GM18907 (cell line): ENCODE measurements around the gene NDUFA13.

ENCODE experiments used
- ATAC-seq: cut with Tn5 transposase; IDR thresholded peaks from one replicate; pipeline ENCODE4 v1.9.1; 2021; ENCODE audit warnings: mild to moderate bottlenecking, moderate library complexity; ENCODE audit not compliant: unreplicated experiment

Gene NDUFA13

DNA sequence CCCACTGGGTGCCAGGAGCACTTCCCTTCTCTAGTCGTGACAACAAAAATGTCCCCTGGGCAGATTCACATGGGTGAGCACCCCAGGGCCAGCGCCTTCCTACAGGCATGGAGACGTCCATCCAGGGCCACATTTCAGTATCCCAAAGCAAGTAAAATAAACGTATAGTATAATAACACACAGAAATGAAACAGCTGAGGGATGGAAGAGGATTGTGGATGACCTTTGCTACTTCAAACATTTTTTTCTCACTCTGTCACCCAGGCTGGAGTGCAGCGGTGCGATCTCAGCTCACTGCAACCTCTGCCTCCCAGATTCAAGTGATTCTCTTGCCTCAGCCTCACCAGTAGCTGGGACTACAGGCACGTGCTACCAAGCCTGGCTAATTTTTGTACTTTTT, 50.3 kb downstream of the NDUFA13 start:
- no peak for ATAC-seq

DNA sequence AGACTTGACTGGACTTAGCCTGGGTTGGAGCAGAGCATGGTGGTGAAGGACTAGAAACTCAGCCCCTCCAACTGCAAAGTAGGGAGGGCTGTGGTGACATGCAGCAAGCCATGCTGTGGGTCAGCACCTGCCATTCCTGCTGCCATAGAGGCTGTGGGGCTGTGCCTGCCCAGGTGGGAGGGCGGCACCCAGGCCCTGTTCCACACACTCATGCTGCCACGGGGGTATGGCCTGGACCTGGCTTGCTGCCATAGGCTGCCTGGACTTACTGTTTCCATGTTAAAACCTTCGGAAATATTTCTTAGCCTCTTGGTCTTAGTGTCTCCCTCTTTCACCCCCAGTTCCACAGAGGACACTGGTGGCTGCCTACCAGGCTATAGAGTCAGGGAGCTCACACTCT, 51.4 kb downstream of the NDUFA13 start:
- ATAC-seq = no peak

DNA sequence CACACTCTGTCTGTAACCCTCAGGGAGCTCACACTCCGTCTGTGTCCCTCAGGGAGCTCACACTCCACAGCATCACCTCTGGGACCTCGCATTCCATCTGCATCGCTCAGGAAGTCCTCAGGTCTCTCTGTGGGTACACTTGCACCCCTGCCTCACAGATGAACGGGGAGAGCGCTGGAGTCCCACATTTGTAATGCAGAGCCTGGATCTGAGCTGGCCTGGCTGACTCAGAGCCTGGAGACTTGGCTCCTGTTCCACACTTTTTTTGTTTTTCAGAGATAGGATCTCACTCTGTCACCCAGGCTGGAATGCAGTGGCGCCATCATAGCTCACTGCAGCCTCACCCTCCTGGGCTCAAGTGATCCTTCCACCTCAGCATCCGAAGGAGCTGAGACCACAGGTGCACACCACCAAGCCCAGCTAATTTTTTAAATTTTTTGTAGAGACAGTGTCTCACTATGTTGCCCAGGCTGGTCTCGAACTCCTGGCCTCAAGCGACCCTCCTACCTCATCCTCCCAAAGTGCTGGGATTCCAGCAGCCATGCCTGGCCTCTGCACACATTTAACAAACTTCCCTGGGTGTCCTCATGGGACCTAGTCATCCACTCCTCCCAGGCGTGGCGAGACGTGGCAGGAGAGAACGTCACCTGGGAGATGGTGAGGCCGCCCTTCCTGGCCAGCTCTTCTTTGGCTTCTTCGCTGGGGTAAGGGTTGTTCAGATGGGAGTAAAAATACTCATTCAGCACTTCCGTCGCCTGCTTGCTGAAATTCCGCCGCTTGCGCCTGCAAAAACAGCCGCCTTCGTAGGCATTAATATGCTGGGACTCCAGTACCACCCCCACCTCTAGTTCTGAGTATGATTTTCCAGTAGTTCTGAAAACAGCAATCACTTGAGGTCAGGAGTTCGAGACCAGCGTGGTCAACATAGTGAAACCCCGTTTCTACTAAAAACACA, 53.1 kb downstream of the NDUFA13 start:
- no peak for ATAC-seq

DNA sequence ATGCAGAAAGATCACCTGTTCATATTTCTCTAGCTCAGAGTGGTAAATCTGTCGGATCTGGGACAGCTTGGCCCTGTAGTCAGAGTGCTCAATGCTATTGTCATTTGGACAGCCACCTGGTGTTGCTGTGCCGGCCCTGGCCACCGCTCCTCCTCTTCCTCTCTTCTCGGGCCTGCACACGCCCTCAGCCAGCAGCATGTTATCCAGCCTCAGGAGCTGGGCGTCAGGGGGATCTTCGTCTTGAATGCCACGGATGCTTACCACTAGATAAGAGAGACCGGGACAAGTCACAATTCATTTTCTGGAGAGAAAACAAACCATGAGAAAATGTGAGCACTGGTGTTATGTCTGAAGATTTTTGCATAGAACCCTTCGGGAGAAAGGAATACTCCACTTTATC, 54.5 kb downstream of the NDUFA13 start:
- ATAC-seq = no peak

DNA sequence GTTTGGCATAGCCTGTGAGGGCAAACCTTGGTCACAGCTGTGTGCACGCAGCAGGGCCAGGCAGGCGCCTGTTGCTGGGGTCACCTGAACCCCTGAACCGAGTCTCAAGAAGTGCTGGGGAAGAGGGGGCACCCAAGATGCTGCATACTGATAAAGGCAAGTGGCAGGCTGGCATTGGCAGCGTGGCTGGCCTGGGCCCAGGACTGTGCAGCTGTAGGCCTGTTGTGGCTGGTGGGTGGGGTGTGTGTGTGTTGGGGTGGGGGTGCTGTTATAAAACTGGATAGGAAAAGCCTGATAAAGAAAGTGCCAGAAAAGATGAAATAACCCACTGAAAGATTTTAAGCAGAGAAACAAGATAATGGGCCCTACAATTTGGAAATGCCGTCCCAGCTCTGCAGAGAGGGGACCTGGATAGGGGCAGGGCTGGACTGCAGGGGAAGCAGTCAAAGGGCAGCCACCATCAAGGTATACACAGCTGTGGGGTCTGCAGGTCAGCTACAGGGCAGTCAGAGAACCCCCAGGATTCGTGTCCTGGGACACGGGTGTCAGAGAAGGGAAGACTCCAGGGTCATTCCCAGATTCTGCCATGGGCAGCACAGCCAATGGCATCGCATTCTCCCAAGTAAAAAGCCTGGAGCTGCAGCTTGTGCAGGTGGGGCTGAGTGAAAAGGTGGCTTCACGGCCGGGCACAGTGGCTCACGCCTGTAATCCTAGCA, 55.2 kb downstream of the NDUFA13 start:
- ATAC-seq = no peak

DNA sequence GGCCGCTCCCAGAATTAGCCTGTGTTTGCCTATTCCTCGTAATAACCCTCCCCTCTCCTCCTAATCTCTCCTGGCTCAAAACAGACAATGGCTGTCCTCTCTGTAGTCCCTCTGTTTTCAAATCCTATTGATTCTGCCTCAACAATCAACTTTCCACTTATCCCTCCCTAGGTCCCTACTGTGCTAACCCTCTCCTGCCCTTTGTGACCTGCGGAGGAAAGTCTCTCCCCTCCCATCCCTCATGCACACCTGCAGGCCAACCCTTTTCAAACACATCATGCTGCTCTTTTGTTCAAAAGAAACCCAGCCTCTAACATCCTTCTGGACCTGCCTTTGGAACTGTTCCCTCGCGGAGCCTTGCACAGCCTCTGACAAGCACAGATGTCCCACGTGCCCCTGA, 59.4 kb downstream of the NDUFA13 start:
- ATAC-seq = no peak
